ENCODE measurements around the gene NTM.

DNA sequence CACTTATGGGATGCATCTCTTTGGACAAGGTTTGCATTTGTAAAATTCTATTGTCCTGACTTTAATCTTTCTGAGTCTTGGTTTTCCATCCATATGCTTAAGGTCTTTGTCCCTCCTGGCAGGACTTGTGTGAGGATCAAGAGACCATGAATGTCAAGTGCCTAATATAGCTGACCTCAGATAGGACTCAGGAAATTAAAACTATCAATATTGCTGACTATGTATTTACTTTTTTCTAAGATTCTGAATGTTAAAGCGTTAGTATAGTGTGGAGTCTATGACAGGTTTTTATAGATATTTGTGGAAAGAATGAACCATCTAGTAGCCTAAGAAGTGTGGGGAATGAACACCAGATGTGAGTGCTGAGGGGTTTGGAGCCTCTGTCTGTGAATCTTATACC, 637.8 kb downstream of the NTM start:
- no peak for TF ChIP-seq ZNF384 (IDR thresholded peaks at IDR 0.05)
- no peak for TF ChIP-seq ELF4 (IDR thresholded peaks at IDR 0.05)
- no peak for TF ChIP-seq L3MBTL2 (conservative IDR thresholded peaks at IDR 0.05)
- TF ChIP-seq ARNT (IDR thresholded peaks at IDR 0.05) = no peak
- TF ChIP-seq NFRKB (IDR thresholded peaks at IDR 0.05) = no peak
- no peak for TF ChIP-seq FOXM1 (IDR thresholded peaks at IDR 0.05; ENCODE audit: borderline replicate concordance)
- TF ChIP-seq, protein P1, sequence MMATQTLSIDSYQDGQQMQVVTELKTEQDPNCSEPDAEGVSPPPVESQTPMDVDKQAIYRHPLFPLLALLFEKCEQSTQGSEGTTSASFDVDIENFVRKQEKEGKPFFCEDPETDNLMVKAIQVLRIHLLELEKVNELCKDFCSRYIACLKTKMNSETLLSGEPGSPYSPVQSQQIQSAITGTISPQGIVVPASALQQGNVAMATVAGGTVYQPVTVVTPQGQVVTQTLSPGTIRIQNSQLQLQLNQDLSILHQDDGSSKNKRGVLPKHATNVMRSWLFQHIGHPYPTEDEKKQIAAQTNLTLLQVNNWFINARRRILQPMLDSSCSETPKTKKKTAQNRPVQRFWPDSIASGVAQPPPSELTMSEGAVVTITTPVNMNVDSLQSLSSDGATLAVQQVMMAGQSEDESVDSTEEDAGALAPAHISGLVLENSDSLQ (IDR thresholded peaks at IDR 0.05) = no peak
- TF ChIP-seq FOXA1 (IDR thresholded peaks at IDR 0.05) = no peak
- TF ChIP-seq TARDBP (IDR thresholded peaks at IDR 0.05) = no peak
- TF ChIP-seq BHLHE40 (IDR thresholded peaks at IDR 0.05; ENCODE audit: borderline replicate concordance) = no peak
